Hindlimb muscle (tissue), 1 donor: ENCODE data around the gene CTNNA1. TPM values are rescaled to one million over a fixed set of nuclear protein-coding genes. Genes with fewer than 3 reads are reported as not detected.
"Not testable (repeated sequence)": the region's sequence is repeated elsewhere in the genome, so short reads cannot be mapped to it uniquely, and the experiment has no call there.

Source experiments
- DNase-seq: peaks from one replicate; pipeline ENCODE4 v3.0.0-alpha.2; 2013
- polyA plus RNA-seq: library from polyadenylated mRNA; unstranded; fragments of 120-200 nt; gene quantifications from one replicate; pipeline ENCODE4 v1.2.1, GENCODE V29; 2013; ENCODE audit not compliant: insufficient read length

Gene CTNNA1, protein sequence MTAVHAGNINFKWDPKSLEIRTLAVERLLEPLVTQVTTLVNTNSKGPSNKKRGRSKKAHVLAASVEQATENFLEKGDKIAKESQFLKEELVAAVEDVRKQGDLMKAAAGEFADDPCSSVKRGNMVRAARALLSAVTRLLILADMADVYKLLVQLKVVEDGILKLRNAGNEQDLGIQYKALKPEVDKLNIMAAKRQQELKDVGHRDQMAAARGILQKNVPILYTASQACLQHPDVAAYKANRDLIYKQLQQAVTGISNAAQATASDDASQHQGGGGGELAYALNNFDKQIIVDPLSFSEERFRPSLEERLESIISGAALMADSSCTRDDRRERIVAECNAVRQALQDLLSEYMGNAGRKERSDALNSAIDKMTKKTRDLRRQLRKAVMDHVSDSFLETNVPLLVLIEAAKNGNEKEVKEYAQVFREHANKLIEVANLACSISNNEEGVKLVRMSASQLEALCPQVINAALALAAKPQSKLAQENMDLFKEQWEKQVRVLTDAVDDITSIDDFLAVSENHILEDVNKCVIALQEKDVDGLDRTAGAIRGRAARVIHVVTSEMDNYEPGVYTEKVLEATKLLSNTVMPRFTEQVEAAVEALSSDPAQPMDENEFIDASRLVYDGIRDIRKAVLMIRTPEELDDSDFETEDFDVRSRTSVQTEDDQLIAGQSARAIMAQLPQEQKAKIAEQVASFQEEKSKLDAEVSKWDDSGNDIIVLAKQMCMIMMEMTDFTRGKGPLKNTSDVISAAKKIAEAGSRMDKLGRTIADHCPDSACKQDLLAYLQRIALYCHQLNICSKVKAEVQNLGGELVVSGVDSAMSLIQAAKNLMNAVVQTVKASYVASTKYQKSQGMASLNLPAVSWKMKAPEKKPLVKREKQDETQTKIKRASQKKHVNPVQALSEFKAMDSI
- polyA plus RNA-seq, result 306 TPM

DNA sequence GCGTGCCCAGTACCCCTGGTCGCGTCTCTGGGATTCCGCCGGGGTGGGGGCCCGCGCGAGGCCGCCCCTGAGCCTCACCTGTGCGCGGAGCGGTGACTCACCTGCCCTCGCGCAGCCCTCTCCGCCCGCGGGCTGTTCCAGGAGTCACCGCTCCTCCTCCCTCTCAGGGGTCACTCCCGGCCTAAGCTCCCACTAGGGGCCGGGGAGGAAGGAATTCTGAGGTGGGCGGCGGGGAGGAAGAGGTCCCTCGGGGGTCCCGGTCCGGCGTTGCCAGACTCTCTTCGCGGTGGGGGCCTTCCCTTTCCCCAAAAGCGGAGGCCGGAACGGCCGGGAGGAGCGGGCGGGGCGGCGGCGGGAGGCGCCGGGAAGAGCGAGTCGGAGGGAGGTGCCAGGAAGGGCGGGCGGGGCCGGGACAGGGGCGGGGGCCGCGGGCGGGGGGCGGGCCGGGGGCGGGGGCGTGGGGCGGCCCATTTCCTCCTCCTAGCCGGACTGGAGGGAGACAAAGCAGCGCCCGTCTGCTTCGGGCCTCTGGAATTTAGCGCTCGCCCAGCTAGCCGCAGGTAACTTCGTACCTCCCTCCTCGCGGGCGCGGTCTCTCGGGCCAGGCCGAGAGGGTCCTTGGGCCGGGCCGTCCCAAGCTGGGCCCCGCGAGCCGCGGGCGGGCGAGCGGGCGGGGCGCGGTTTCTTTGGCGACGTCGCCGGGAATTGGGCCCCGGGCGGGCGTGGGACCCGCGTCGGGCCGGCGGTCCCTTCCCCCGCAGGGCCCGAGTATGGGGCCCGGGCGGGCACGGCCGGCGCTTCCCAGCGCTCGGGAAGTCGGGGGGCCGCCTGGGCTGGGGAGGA, at the start of gene CTNNA1:
Gene CTNNA1 (plus strand): TSS at position 475 of the 843 bp plus-strand sequence. CDS start 28,500 bp downstream, outside the sequence.
- DNase-seq, result peak; percentile 82

DNA sequence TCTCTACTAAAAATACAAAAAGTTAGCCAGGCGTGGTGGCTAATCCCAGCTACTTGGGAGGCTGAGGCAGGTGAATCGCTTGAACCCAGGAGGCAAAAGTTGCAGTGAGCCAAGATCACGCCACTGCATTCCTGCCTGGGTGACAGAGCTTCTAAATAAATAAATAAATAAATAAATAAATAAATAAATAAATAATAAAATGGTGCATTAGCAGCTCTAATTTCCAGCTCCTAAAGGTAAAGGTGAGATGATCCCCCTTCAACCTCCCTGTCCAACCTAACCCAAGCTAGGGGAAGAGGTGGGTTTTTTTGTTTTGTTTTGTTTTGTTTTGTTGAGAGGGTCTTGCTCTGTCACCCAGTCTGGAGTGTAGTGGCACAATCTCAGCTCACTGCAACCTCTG, 49.4 kb upstream of the CTNNA1 start:
- not testable (repeated sequence) for DNase-seq

DNA sequence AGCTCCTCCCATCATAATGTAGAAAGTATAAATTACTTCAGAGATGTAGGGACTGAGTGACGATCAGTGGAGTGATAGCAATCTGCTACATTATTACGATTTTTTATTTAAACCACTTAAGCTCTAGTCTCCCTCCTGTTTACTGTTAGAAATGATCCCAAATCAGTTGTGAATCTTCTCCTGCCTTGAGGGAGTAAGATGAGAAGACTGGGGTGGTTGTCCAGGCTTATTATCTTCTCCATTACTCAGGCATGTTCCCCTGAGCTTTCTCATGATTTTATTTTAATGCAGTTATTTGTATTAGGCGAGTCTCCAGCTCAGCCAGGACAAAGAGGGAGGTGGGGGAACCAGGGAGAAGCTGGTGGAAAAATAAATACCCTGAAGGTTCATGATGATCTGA, 48.2 kb upstream of the CTNNA1 start:
- no peak for DNase-seq

DNA sequence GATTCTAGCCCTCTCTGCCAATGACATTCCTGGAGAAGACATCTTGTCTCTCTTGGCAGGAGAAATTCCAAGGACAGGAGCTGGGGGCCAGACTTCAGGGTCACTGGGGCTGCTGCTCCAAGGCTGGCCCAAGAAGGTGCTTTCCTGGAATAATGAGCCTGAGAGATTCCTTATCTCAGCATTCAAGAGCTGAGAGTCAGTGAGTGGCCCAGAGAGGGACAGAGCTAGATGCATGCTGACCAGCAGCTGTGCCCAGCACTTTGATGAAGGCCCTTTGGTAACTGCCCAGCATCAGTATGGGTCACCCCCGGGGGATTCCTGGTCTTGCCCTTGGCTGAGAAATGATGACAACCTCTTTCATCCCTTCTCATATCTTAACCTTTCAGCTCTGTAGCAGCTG, 47.7 kb upstream of the CTNNA1 start:
- DNase-seq, result no peak

DNA sequence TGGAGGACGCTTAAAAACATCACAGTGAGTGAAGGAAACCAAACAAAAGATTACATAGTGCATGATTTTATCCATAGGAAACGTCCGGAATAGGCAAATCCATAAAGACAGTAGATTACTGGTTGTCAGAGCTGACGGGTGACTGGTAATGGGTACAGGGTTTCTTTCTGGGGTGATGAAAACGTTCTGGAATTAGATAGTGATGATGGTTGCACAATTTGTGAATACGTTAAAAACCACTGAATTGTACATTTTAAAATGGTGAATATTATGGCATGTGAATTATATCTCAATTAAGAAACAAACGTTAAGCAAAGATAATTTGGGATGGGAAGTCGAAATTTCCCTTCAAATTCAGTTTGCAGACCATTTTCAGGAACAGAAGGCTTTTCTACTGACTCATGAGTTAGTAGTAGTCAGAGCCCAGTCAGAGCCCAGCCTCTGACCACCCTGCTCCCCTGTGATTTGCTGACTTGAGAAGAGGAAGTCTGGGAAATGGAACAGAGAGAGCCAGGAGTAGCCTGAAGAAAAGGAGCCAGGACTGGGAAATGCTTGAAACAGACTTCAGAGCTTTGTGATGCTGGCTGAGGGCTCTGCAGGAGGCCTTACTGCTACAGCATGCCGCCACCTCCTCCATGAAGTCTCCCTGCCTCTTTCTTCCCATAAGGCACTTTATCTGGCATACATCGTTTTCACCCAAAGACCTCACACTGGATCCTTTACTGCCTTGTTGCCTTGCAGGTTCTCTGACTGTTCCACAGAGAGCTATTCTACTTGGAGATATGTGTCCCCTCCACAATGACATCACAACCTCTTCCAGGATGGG, 46.4 kb upstream of the CTNNA1 start:
- peak; percentile 11 for DNase-seq

DNA sequence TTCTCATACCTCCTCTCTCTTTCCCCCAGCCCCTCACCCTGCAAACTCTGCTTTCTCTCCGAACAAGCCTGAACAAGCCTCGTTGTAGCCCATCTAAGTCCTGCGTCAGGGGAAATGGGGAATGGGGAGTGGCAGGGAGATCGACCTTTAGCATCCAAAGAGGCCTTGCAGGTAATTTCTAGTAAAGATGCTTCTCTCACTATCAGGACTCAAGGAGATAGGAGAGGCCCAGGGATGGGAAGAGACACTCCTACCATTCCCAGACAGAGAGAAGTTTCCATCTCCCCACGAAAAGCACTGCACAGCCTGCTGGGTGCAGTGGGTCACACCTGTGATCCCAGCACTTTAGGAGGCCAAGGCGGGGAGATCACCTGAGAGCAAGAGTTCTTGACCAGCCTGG, 44.4 kb upstream of the CTNNA1 start:
- DNase-seq, result no peak

DNA sequence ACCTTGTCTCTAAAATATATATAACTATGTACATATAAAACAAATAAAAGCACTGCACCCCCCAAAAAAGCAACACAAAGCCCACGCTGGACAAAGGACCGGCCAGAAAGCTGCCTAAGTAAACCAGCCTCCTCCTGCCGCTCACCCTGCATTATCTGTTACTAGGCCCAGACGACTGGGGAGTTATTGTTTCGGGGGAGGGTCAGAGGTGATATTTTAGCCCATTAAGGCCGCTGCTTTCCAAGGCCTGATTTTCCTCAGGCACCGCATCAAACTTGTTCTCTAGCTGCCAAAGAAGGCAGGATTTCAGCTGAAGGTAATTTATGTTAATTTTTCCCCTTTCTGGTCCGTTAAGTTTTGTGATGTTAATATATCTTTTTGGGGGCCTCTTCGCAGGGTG, 44.0 kb upstream of the CTNNA1 start:
- no peak for DNase-seq

DNA sequence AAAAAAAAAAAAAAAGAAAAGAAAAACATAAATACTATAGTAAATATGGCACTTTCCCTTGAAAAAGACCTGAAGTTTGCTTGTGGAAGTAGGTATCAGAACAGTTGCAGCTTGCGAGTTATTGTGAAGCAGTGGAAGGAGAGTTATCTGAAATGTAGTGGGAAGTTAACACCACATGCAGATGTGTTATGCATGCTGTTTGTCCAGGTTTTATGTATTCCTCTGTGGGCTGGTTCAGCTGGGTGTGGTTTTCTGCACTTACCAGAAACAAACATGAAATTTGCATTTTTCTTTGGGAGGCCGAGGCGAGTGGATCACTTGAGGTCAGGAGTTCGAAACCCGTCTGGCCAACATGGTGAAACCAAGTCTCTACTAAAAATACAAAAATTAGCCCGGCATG, 42.1 kb upstream of the CTNNA1 start:
- DNase-seq, result no peak

DNA sequence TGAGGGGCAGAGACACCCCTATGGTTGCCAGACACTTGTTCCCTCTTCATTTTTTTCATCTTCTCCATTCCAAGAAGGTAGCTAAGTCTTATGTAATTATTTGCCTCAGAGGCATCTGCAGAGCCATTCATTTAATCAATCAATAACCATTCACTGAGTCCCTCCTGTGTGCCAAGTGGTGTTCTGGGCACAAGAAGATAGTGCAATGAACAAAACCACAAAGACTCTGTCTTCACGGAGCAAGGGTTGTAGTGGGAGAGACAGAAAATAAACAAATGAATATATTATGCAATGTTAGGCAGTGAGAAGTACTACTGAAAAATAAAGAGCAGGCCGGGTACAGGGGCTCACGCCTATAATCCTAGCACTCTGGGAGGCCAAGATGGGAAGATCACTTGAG, 41.4 kb upstream of the CTNNA1 start:
- no peak for DNase-seq

DNA sequence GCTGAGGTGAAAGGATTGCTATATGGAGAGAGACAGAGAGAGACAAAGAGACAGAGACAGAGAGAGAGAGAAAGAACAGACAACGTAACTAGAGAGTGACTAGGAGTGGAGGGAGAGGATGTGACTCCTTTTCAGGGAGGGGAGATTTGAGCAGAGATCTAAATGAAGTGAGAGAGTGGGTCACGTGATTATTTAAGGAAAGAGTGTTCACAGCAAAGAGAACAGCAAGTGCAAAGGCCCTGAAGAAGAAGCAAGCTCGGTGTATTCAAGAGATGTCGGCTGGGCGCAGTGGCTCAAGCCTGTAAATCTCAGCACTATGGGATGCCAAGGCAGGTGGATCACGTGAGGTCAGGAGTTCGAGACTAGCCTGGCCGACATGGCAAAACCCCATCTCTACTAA, 40.9 kb upstream of the CTNNA1 start:
- DNase-seq, result no peak

DNA sequence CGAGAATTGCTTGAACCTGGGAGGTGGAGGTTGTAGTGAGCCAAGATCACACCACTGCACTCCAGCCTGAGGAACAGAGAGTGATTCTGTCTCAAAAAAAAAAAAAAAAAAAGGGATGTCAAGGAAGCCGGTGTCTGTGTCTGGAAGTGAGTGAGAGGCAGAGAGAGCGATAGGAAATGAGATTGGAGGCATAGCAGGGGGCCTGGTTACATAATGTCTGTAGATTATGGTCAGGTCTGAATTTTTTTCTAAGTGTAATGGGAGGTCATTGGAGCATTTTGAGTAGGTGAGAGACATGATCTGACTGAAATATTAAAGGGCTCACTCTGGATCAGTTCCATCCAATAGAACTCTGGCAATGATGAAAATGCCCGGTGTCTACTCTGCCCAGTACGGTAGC, 40.4 kb upstream of the CTNNA1 start:
- no peak for DNase-seq

DNA sequence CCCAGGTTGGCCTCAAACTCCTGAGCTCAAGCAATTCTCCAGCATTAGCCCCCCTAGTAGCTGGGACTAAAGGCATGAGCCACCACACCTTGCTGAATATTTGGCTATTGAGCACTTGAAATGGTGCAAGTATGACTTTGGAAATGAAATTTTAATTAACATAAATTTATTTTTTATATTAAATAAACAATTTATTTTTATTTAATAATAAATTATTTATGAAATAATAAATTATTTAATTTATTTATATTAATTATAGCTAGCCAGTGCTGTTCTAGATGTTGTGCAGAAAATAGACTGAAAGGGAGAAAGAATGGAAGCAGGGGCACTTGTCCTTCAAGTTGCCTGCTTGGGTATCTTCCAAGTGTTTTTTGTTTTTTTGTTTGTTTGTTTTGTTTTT, 40.0 kb upstream of the CTNNA1 start:
- DNase-seq, result no peak

DNA sequence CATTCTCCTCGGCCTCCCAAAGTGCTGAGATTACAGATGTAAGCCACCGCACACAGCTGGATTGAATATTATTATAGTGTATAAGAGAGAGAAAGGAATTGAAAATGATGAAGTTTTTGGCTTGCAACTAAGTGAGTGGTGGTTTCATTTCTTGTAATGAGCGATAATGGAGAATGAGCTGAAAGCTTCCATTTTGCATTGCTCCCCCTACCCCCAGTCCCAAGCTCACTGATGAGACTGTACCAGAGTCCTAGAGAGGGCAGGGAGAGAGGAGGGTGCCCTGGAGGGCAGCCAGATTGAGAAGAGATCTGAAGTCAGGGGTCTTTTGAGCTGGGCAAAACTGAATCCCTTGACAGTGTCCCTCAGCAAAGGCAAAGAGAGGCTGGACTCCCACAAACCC, 38.5 kb upstream of the CTNNA1 start:
- no peak for DNase-seq

DNA sequence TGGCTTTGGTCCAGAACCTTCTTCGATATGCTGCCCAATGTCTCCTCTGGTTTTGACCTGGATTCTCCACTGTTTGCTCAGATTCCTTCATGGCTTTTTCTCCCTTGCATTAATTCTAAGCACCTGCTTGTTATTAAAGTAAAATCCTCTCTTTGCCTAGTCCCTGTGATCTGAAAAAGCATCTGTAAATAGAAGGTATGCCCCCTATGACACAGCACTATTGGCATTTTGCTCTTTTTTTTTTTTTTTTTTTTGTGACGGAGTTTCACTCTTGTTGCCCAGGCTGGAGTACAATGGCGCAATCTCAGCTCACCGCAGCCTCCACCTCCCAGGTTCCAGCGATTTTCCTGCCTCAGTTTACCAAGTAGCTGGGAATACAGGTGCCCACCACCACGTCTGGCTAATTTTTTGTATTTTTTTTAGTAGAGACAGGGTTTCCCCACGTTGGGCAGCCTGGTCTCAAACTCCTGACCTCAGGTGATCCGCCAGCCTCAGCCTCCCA, 37.2 kb upstream of the CTNNA1 start:
- DNase-seq, result not testable (repeated sequence)

DNA sequence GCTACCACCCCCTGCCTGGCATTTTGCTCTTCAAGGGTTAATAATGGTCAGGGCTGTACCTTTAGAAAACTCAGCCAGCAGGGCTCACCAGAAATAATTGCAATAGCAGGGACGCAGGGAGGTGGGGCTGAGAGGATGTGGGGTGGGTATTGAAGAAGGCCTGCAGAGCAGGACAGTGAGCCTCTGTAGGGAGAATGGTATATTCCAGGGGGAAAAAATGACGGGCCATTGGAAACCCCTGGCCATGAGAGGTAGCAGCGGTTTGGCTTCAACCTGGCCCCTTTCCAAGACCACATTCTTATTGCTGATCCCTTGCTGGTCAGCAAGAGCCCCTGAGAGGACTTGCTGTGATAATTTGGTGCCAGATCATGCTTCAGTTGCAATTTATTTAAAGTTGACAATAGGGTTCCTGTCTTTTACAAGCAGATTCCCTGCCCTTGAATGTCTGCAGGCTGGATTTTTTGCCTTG, 36.7 kb upstream of the CTNNA1 start:
- peak; percentile 19 for DNase-seq

DNA sequence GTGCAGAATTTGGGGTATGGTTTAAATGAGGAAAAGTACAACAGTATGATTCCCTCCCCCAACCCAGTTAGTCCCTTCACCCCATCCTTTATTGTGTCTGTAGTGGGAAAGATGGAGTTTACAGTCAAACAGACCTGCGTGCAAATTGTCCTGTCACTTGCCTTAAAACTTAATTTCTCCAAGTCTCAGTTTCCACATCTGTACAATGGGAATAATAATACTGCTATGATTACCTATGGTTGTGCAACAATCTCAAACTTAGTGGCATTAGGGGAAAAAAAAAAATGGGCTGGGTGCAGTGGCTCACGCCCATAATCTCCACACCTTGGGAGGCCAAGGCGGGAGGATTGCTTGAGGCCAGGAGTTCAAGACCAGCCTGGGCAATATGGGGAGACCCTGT, 35.8 kb upstream of the CTNNA1 start:
- no peak for DNase-seq

DNA sequence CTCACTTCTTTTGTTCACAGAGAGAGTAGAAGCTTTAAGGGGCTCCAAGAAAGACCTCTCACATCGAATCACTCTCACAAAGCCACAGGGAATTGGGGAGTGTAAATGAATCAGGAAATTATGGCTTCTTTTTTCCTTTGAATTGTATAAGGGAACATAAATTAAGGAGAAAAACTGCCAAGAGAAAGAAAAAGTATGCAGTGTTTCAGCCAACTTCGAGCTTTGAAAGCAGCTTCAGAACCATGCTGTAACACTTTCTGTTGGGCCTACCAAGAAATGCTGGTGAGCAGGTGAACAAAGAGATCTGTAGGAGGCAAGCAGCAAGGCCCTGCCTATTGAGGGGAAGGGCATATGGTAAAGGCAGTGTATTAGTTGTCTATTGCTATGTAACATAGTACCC, 33.4 kb upstream of the CTNNA1 start:
- no peak for DNase-seq

DNA sequence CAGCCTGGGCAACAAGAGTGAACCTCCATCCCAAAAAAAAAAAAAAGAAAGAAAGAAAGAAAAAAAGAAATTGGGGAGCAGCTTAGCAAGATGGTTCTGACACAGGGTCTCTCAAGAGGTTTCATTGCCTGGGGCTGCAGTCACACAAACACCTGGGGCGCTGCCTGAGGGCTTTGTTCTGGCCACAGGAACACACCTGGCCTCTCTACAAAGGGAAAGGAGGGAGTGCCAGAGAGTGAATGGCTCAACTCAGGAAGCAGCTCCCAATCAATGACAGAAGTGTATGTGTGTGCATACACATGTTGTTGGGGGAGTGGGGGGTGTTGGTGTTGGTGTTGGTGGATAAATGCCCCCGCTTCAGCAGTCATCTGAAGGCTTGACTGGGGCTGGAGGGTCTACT, 32.4 kb upstream of the CTNNA1 start:
- no peak for DNase-seq

DNA sequence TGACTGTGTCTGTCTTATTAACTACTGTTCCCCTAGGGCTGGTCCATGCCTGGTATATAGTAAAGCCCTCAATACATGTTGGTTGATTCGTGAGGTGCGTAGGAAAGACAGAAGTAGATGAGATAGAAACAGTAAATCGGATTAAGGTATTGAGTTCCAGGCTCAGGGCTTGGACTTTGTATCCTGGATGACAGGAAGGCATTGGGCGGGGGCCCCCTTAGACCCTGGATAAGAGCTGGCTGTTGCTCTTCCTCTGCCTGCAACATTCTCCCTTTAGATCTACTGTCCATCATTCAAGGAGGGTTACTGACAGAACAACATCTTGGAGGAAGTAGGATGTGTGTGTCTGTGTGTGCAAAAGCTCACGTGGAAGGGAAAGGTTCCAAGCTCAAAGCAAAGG, 31.2 kb upstream of the CTNNA1 start:
- no peak for DNase-seq

DNA sequence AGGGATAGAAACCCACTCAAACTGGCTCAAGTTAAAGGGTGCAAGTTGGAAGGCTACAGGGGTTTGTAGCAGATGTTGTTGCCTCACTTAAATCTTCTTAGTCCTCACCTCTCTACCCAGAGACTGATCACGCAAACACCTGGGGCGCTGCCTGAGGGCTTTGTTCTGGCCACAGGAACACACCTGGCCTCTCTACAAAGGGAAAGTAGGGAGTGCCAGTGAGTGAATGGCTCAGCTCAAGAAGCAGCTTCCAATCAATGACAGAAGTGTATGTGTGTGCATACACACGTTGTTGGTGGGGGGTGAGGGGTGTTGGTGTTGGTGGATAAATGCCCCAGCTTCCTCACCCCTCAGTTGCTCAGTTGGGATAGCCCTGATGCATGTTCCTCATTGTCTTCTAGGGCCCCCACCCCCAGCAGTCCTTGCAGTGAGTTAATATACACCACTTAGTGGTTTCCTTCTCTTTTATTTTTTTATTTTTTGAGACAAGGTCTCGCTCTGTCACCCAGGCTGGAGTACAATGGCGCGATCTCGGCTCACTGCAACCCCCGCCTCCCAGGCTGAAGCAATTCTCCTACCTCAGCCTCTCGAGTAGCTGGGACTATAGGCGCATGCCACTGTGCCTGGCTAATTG, 30.6 kb upstream of the CTNNA1 start:
- DNase-seq, result no peak
